ENCODE data around the gene SLFNL1. TPM values are rescaled to one million over a fixed set of nuclear protein-coding genes. Genes with fewer than 3 reads are reported as not detected.

SLFNL1 gene
- total RNA-seq, 4 donors from 2014 or later, result 0.85 to 1.6 (median 0.88) TPM; not detected in 1

DNA sequence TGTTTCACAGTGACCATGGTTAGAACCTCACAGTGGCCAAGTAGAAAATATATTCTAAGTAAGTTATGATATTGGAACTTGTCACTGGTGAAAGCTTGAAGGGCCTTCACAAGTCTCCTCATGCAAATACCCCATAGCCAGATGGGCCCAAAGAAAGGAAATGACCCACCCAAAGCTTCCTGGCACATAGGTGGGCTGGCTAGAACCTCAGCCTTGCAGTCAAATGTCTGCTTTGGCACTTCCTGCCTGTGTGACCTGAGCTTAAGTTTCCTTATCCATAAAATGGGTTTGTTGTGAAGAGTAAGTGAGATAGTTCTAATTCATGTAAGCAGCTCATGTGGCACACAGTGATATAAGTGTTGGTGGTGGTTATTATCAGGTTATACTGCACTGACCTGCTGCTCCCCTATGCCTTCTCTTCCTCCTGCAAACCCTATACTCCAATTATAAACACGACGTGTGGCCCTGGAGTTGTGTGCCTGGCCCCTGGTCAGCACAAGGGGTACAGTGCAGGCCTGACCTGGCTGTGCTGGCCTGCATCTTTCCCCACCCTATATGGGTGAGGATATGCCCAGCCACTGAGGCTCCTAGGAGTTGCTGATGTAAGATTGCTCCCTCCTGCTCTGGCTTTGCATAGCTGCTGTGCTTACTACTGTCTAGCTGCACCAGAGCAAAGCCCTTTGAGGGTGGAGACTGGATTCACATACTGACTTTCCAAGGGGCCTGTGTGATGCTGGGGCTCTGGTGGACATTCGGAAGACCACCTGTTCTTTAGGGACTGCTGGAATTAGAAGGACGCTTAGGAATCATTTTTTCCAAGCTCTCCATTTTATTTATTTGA lies 4.7 kb upstream of the SLFNL1 start:
- Histone ChIP-seq H3K27ac (no peak overlapping the region), H3K9me3 (no peaks in the 10 kb centered on the region), H3K4me1 (no peaks in the 10 kb centered on the region), H3K27me3 (no peaks in the 10 kb centered on the region), H3K4me3 (no peak overlapping the region), H3K36me3 (peaks cover 0 to 56% (median 0%) of the 10 kb centered on the region in 3 donors)
- DNase-seq, result no peak
- TF ChIP-seq CTCF (IDR thresholded peaks at IDR 0.05) (no peak), POLR2A (IDR thresholded peaks at IDR 0.05) (no peak)

DNA sequence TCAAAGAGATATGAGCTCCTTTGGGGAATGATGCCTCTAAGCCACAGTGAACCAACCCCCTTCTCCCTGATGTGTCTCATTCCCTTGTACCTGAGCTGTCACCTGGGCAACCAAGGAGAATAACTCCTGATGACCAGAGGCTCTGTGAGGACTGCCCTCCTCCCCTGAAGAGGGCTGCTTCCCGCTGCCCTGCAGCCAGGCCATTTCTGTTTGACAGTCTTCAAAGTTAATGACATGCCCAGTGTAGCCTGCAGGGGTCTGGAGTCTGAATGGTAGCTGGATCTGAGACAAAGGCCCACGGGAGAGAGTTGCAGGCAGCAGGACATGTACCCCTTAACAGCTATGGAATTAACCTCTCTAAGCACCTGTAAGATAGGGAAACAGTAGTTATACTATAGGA lies 3.4 kb upstream of the SLFNL1 start:
- no peak for DNase-seq
- no peaks in the 10 kb centered on the region for H3K4me1 ChIP-seq
- no peaks in the 10 kb centered on the region for H3K27me3 ChIP-seq
- H3K9me3 ChIP-seq, result no peaks in the 10 kb centered on the region
- no peak overlapping the region for H3K4me3 ChIP-seq
- no peak for TF ChIP-seq CTCF (IDR thresholded peaks at IDR 0.05)
- TF ChIP-seq POLR2A (IDR thresholded peaks at IDR 0.05), result no peak
- no peak overlapping the region for H3K27ac ChIP-seq
- peaks cover 0 to 45% (median 0%) of the 10 kb centered on the region in 3 donors for H3K36me3 ChIP-seq

DNA sequence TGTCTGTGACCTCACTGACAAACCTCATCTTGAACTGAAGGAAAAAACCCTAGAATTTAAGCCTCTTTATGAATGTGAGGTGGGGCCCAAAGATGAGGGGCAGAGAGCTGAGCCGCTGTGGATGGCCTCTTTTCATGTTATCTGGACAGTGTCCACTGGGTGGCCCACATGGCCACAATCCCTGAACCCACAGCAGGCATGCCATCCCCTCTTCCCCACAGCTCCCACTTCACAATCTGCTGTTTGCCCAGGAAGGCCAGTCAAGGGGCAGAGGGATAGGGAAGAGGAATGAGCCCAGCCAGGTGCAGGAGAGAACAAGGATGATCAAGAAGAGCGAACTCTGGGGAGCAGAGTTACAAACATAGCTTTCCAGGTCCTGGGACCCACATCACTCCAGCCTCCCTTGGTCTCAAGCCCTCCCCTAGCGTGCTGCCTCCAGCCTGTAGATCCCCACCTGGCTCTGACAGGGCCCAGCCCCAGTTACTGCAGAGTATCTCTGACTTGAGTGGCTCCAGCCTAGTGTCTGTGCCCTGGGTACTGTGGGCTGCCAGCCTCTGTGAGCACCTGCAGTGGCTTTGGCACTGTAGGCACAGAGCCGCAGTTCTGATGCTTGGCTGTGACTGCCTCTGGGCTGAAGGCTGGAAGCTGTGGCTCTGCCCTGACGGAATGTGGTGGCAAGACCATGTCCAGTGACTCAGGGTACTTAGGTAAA lies 1.9 kb upstream of the SLFNL1 start:
- no peaks in the 10 kb centered on the region for H3K9me3 ChIP-seq
- H3K27ac ChIP-seq, result no peak overlapping the region
- TF ChIP-seq CTCF (IDR thresholded peaks at IDR 0.05) (peak in 2 of 6 experiments; percentile 19 to 26), POLR2A (IDR thresholded peaks at IDR 0.05) (no peak)
- no peak overlapping the region for H3K4me3 ChIP-seq
- peaks cover 0 to 30% (median 0%) of the 10 kb centered on the region in 3 donors for H3K36me3 ChIP-seq
- no peak for DNase-seq
- H3K4me1 ChIP-seq, result no peaks in the 10 kb centered on the region
- H3K27me3 ChIP-seq, result no peaks in the 10 kb centered on the region

GRCh38 chr1:41022424-41022823 lies 899 bp upstream of the SLFNL1 start:
- Histone ChIP-seq H3K36me3 (peaks cover 0 to 30% (median 0%) of the 10 kb centered on the region in 3 donors), H3K4me3 (no peak overlapping the region), H3K27me3 (no peaks in the 10 kb centered on the region), H3K9me3 (no peaks in the 10 kb centered on the region), H3K4me1 (no peaks in the 10 kb centered on the region), H3K27ac (no peak overlapping the region)
- TF ChIP-seq CTCF (IDR thresholded peaks at IDR 0.05), result no peak
- TF ChIP-seq POLR2A (IDR thresholded peaks at IDR 0.05), result no peak
- DNase-seq, result no peak

- no peaks in the 10 kb centered on the region for H3K9me3 ChIP-seq
- H3K4me1 ChIP-seq, result no peaks in the 10 kb centered on the region
- no peaks in the 10 kb centered on the region for H3K27me3 ChIP-seq
- H3K4me3 ChIP-seq, result no peak overlapping the region
- no peak overlapping the region for H3K27ac ChIP-seq
- peaks cover 0 to 22% (median 0%) of the 10 kb centered on the region in 3 donors for H3K36me3 ChIP-seq
- DNase-seq, result no peak
- no peak for TF ChIP-seq CTCF (IDR thresholded peaks at IDR 0.05)
- TF ChIP-seq POLR2A (IDR thresholded peaks at IDR 0.05), result no peak
Measured at GRCh38 chr1:41020654-41021053, 871 bp downstream of the SLFNL1 start.
